Measurements from ENCODE around the gene GMCL1. TPM values are rescaled to one million over a fixed set of nuclear protein-coding genes. Genes with fewer than 3 reads are reported as not detected.
"Not testable (repeated sequence)": the region's sequence is repeated elsewhere in the genome, so short reads cannot be mapped to it uniquely, and the experiment has no call there.

GMCL1 gene
- total RNA-seq, 1 donor from 2014 or later = 28.0 TPM

- Mint-ChIP-seq H3K27ac (no peak overlapping the region), H3K9me3 (no peaks in the 10 kb centered on the region), H3K4me1 (peaks cover 23% of the 10 kb centered on the region), H3K36me3 (ENCODE audit: low read depth) (peaks cover 15% of the 10 kb centered on the region), H3K4me3 (no peak overlapping the region), H3K27me3 (no peaks in the 10 kb centered on the region)
- intact Hi-C loops (cut with micrococcal nuclease) = no loop called here
- no peak for DNase-seq
Measured at GRCh38 chr2:69798290-69798908, 31.1 kb upstream of the GMCL1 start.

- intact Hi-C loops (cut with micrococcal nuclease) = no loop called here
- peaks cover 26% of the 10 kb centered on the region for H3K4me1 Mint-ChIP-seq
- no peak overlapping the region for H3K27ac Mint-ChIP-seq
- H3K9me3 Mint-ChIP-seq = no peaks in the 10 kb centered on the region
- no peaks in the 10 kb centered on the region for H3K27me3 Mint-ChIP-seq
- H3K36me3 Mint-ChIP-seq (ENCODE audit: low read depth) = peaks cover 18% of the 10 kb centered on the region
- DNase-seq = no peak
- H3K4me3 Mint-ChIP-seq = no peak overlapping the region
Measured at GRCh38 chr2:69798909-69799526, 30.4 kb upstream of the GMCL1 start.

- no peak for DNase-seq
- Mint-ChIP-seq H3K4me1 (peaks cover 28% of the 10 kb centered on the region), H3K4me3 (no peak overlapping the region), H3K36me3 (ENCODE audit: low read depth) (peaks cover 29% of the 10 kb centered on the region), H3K27me3 (no peaks in the 10 kb centered on the region), H3K27ac (no peak overlapping the region), H3K9me3 (no peaks in the 10 kb centered on the region)
- intact Hi-C loops (cut with micrococcal nuclease) = no loop called here
Measured at GRCh38 chr2:69801745-69802290, 27.6 kb upstream of the GMCL1 start.

GRCh38 chr2:69802781-69803367 is 26.6 kb upstream of the GMCL1 start:
- H3K4me3 Mint-ChIP-seq; H3K27me3 Mint-ChIP-seq; H3K27ac Mint-ChIP-seq; intact Hi-C loops (cut with micrococcal nuclease); H3K9me3 Mint-ChIP-seq; DNase-seq: not testable (repeated sequence)
- H3K4me1 Mint-ChIP-seq = peaks cover 28% of the 10 kb centered on the region
- peaks cover 30% of the 10 kb centered on the region for H3K36me3 Mint-ChIP-seq (ENCODE audit: low read depth)

- Mint-ChIP-seq H3K4me3 (peak overlapping the region; percentile 44), H3K36me3 (ENCODE audit: low read depth) (peaks cover 30% of the 10 kb centered on the region), H3K27ac (peak overlapping the region; percentile 65), H3K9me3 (no peaks in the 10 kb centered on the region), H3K4me1 (peaks cover 20% of the 10 kb centered on the region), H3K27me3 (no peaks in the 10 kb centered on the region)
- no peak for DNase-seq
- intact Hi-C loops (cut with micrococcal nuclease) = no loop called here
Measured at GRCh38 chr2:69804416-69804815, 25.0 kb upstream of the GMCL1 start.

GRCh38 chr2:69805887-69806286 is 23.6 kb upstream of the GMCL1 start:
- no peak for DNase-seq
- no peak overlapping the region for H3K27ac Mint-ChIP-seq
- peaks cover 13% of the 10 kb centered on the region for H3K4me1 Mint-ChIP-seq
- H3K36me3 Mint-ChIP-seq (ENCODE audit: low read depth) = peaks cover 29% of the 10 kb centered on the region
- intact Hi-C loops (cut with micrococcal nuclease) = no loop called here
- no peak overlapping the region for H3K4me3 Mint-ChIP-seq
- H3K9me3 Mint-ChIP-seq = no peaks in the 10 kb centered on the region
- no peaks in the 10 kb centered on the region for H3K27me3 Mint-ChIP-seq

- DNase-seq = no peak
- H3K36me3 Mint-ChIP-seq (ENCODE audit: low read depth) = peaks cover 32% of the 10 kb centered on the region
- H3K9me3 Mint-ChIP-seq = no peaks in the 10 kb centered on the region
- no peaks in the 10 kb centered on the region for H3K27me3 Mint-ChIP-seq
- intact Hi-C loops (cut with micrococcal nuclease) = no loop called here
- no peak overlapping the region for H3K4me3 Mint-ChIP-seq
- peaks cover 11% of the 10 kb centered on the region for H3K4me1 Mint-ChIP-seq
- no peak overlapping the region for H3K27ac Mint-ChIP-seq
Measured at GRCh38 chr2:69807821-69808540, 21.5 kb upstream of the GMCL1 start.

GRCh38 chr2:69810550-69810949 is 18.9 kb upstream of the GMCL1 start:
- Mint-ChIP-seq H3K4me1 (no peaks in the 10 kb centered on the region), H3K27me3 (no peaks in the 10 kb centered on the region), H3K4me3 (no peak overlapping the region), H3K36me3 (ENCODE audit: low read depth) (peaks cover 31% of the 10 kb centered on the region), H3K9me3 (no peaks in the 10 kb centered on the region), H3K27ac (no peak overlapping the region)
- intact Hi-C loops (cut with micrococcal nuclease) = no loop called here
- DNase-seq = no peak

- no peak overlapping the region for H3K4me3 Mint-ChIP-seq
- DNase-seq = no peak
- H3K36me3 Mint-ChIP-seq (ENCODE audit: low read depth) = peaks cover 28% of the 10 kb centered on the region
- H3K9me3 Mint-ChIP-seq = no peaks in the 10 kb centered on the region
- H3K4me1 Mint-ChIP-seq = no peaks in the 10 kb centered on the region
- intact Hi-C loops (cut with micrococcal nuclease) = no loop called here
- no peak overlapping the region for H3K27ac Mint-ChIP-seq
- H3K27me3 Mint-ChIP-seq = no peaks in the 10 kb centered on the region
Measured at GRCh38 chr2:69811018-69811417, 18.4 kb upstream of the GMCL1 start.

GRCh38 chr2:69811591-69811990 is 17.9 kb upstream of the GMCL1 start:
- intact Hi-C loops (cut with micrococcal nuclease) = no loop called here

GRCh38 chr2:69815717-69816116 is 13.7 kb upstream of the GMCL1 start:
- H3K27ac Mint-ChIP-seq = no peak overlapping the region
- H3K27me3 Mint-ChIP-seq = no peaks in the 10 kb centered on the region
- intact Hi-C loops (cut with micrococcal nuclease) = loop anchor here (5.0 kb wide), 1 partner anchor 73 kb away; the partner anchor contains the start of gene ANXA4
- DNase-seq = no peak
- H3K4me1 Mint-ChIP-seq = peaks cover 5% of the 10 kb centered on the region
- H3K9me3 Mint-ChIP-seq = no peaks in the 10 kb centered on the region
- no peak overlapping the region for H3K4me3 Mint-ChIP-seq
- peaks cover 29% of the 10 kb centered on the region for H3K36me3 Mint-ChIP-seq (ENCODE audit: low read depth)

More at GRCh38 chr2:69811591-69811990, 17.9 kb upstream of the GMCL1 start:
- Mint-ChIP-seq H3K4me3 (no peak overlapping the region), H3K36me3 (ENCODE audit: low read depth) (peaks cover 24% of the 10 kb centered on the region), H3K27ac (no peak overlapping the region), H3K27me3 (no peaks in the 10 kb centered on the region), H3K4me1 (no peaks in the 10 kb centered on the region), H3K9me3 (no peaks in the 10 kb centered on the region)
- DNase-seq = no peak

GRCh38 chr2:69816923-69817542 is 12.4 kb upstream of the GMCL1 start:
- intact Hi-C loops (cut with micrococcal nuclease) = loop anchor here (1.0 to 5.0 kb wide), 3 partner anchors 75 to 258 kb away; partner anchors contain the start of gene ANXA4
- Mint-ChIP-seq H3K27ac (no peak overlapping the region), H3K4me1 (peaks cover 5% of the 10 kb centered on the region), H3K27me3 (no peaks in the 10 kb centered on the region), H3K4me3 (no peak overlapping the region), H3K9me3 (no peaks in the 10 kb centered on the region), H3K36me3 (ENCODE audit: low read depth) (peaks cover 32% of the 10 kb centered on the region)
- peak; percentile 93 for DNase-seq

GRCh38 chr2:69817729-69818501 is 11.5 kb upstream of the GMCL1 start:
- Mint-ChIP-seq H3K9me3 (no peaks in the 10 kb centered on the region), H3K4me1 (peaks cover 5% of the 10 kb centered on the region), H3K36me3 (ENCODE audit: low read depth) (peaks cover 25% of the 10 kb centered on the region), H3K27ac (no peak overlapping the region), H3K27me3 (no peaks in the 10 kb centered on the region), H3K4me3 (no peak overlapping the region)
- no peak for DNase-seq
- intact Hi-C loops (cut with micrococcal nuclease) = loop anchor here (1.0 to 5.0 kb wide), 3 partner anchors 76 to 259 kb away; partner anchors contain the start of gene ANXA4

Data from activated CD4-positive, alpha-beta T cell treated with anti-CD3 and anti-CD28 coated beads, Interleukin-2, amount 10 ng/mL, durations not matched to agents 24 days and 14 days (primary cell).